WTC11 (cell line): Measurements from ENCODE around the gene FES.

Experiments
- ELF4 ChIP-seq: sonication (generic); formaldehyde crosslinking; IDR thresholded peaks from 2 replicates; pipeline ENCODE4 v1.8.1; 2022; ENCODE audit warnings: low read depth, mild to moderate bottlenecking, moderate library complexity, missing genetic modification reagents
- ZBTB21 ChIP-seq: sonication (generic); formaldehyde crosslinking; IDR thresholded peaks from 2 replicates; pipeline ENCODE4 v1.8.1; 2023; ENCODE audit warnings: mild to moderate bottlenecking, missing genetic modification reagents, borderline replicate concordance
- ZNF263 ChIP-seq: sonication (generic); formaldehyde crosslinking; IDR thresholded peaks from 2 replicates; pipeline ENCODE4 v1.8.1; 2022; ENCODE audit warnings: low read depth, mild to moderate bottlenecking, moderate library complexity, missing genetic modification reagents
- ZNF416 ChIP-seq: fragments of 250-450 bp; sonication (Bioruptor Pico); IDR thresholded peaks from 2 replicates; pipeline ENCODE4 v1.9.0; 2021; ENCODE audit warnings: mild to moderate bottlenecking, inconsistent platforms
- ZNF671 ChIP-seq: fragments of 250-450 bp; sonication (Bioruptor Pico); IDR thresholded peaks from 2 replicates; pipeline ENCODE4 v1.8.0; 2021; ENCODE audit warnings: mild to moderate bottlenecking
- TF ChIP-seq, protein P1 (sequence below): sonication (generic); formaldehyde crosslinking; IDR thresholded peaks from 2 replicates; pipeline ENCODE4 v1.8.0; 2022; ENCODE audit warnings: mild to moderate bottlenecking, missing genetic modification reagents
- TF ChIP-seq, protein P2 (sequence below): fragments of 200-600 bp; IDR thresholded peaks from 2 replicates; pipeline ENCODE4 v1.8.0; 2022; ENCODE audit warnings: antibody characterized with exemption
- TF ChIP-seq, protein P3 (sequence below): sonication (generic); formaldehyde crosslinking; IDR thresholded peaks from 2 replicates; pipeline ENCODE4 v1.8.0; 2022; ENCODE audit warnings: missing genetic modification reagents
- TF ChIP-seq, protein P4 (sequence below): sonication (generic); formaldehyde crosslinking; IDR thresholded peaks from 2 replicates; pipeline ENCODE4 v1.8.0; 2023; ENCODE audit warnings: missing genetic modification reagents
- TF ChIP-seq, protein P5 (sequence below): sonication (generic); formaldehyde crosslinking; IDR thresholded peaks from 2 replicates; pipeline ENCODE4 v1.8.1; 2022; ENCODE audit warnings: low read depth, mild to moderate bottlenecking, moderate library complexity, missing genetic modification reagents, borderline replicate concordance

DNA sequence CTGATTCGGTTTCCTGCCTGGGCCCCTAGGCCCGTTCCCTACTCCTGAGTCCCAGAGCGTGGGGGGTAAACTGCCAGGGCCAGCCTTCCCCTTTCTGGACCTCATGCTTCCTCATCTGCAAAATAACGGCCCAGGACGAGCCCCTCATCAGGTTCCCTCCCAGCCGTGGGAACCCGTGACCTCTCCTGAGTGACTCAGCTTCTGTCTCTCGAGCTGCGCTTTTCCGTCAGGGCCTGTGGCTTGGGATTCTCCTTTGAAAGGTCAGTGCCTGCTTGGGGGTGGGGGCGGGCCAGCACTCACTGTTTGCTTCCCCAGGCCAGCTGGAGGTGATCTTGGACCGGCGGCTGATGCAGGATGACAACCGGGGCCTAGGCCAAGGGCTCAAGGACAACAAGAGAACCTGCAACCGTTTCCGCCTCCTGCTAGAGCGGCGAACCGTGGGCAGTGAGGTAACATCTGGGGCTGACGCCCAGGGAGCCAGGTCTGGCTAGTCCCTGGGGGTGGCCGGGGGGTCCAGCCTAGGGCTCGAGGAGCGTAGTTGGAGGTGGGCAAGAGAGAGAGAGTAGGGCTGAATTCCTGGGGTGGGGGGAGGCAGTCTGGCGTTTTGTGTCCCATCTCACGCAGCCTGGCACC lies 31.6 kb downstream of the FES start:
- TF ChIP-seq ELF4, result no peak
- TF ChIP-seq ZNF263 (CRISPR knock-in tag), result no peak
- no peak for TF ChIP-seq ZBTB21
- TF ChIP-seq, protein P1, sequence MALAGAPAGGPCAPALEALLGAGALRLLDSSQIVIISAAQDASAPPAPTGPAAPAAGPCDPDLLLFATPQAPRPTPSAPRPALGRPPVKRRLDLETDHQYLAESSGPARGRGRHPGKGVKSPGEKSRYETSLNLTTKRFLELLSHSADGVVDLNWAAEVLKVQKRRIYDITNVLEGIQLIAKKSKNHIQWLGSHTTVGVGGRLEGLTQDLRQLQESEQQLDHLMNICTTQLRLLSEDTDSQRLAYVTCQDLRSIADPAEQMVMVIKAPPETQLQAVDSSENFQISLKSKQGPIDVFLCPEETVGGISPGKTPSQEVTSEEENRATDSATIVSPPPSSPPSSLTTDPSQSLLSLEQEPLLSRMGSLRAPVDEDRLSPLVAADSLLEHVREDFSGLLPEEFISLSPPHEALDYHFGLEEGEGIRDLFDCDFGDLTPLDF (CRISPR knock-in tag), result no peak
- TF ChIP-seq ZNF671, result no peak
- TF ChIP-seq, protein P2, sequence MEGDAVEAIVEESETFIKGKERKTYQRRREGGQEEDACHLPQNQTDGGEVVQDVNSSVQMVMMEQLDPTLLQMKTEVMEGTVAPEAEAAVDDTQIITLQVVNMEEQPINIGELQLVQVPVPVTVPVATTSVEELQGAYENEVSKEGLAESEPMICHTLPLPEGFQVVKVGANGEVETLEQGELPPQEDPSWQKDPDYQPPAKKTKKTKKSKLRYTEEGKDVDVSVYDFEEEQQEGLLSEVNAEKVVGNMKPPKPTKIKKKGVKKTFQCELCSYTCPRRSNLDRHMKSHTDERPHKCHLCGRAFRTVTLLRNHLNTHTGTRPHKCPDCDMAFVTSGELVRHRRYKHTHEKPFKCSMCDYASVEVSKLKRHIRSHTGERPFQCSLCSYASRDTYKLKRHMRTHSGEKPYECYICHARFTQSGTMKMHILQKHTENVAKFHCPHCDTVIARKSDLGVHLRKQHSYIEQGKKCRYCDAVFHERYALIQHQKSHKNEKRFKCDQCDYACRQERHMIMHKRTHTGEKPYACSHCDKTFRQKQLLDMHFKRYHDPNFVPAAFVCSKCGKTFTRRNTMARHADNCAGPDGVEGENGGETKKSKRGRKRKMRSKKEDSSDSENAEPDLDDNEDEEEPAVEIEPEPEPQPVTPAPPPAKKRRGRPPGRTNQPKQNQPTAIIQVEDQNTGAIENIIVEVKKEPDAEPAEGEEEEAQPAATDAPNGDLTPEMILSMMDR, result no peak
- TF ChIP-seq ZNF416, result no peak
- TF ChIP-seq, protein P3, sequence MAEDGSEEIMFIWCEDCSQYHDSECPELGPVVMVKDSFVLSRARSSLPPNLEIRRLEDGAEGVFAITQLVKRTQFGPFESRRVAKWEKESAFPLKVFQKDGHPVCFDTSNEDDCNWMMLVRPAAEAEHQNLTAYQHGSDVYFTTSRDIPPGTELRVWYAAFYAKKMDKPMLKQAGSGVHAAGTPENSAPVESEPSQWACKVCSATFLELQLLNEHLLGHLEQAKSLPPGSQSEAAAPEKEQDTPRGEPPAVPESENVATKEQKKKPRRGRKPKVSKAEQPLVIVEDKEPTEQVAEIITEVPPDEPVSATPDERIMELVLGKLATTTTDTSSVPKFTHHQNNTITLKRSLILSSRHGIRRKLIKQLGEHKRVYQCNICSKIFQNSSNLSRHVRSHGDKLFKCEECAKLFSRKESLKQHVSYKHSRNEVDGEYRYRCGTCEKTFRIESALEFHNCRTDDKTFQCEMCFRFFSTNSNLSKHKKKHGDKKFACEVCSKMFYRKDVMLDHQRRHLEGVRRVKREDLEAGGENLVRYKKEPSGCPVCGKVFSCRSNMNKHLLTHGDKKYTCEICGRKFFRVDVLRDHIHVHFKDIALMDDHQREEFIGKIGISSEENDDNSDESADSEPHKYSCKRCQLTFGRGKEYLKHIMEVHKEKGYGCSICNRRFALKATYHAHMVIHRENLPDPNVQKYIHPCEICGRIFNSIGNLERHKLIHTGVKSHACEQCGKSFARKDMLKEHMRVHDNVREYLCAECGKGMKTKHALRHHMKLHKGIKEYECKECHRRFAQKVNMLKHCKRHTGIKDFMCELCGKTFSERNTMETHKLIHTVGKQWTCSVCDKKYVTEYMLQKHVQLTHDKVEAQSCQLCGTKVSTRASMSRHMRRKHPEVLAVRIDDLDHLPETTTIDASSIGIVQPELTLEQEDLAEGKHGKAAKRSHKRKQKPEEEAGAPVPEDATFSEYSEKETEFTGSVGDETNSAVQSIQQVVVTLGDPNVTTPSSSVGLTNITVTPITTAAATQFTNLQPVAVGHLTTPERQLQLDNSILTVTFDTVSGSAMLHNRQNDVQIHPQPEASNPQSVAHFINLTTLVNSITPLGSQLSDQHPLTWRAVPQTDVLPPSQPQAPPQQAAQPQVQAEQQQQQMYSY, result no peak
- TF ChIP-seq, protein P4, sequence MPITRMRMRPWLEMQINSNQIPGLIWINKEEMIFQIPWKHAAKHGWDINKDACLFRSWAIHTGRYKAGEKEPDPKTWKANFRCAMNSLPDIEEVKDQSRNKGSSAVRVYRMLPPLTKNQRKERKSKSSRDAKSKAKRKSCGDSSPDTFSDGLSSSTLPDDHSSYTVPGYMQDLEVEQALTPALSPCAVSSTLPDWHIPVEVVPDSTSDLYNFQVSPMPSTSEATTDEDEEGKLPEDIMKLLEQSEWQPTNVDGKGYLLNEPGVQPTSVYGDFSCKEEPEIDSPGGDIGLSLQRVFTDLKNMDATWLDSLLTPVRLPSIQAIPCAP (CRISPR knock-in tag), result no peak
- TF ChIP-seq, protein P5, sequence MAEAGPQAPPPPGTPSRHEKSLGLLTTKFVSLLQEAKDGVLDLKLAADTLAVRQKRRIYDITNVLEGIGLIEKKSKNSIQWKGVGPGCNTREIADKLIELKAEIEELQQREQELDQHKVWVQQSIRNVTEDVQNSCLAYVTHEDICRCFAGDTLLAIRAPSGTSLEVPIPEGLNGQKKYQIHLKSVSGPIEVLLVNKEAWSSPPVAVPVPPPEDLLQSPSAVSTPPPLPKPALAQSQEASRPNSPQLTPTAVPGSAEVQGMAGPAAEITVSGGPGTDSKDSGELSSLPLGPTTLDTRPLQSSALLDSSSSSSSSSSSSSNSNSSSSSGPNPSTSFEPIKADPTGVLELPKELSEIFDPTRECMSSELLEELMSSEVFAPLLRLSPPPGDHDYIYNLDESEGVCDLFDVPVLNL (CRISPR knock-in tag), result no peak
